Measurements from ENCODE around the gene TNFRSF8. TPM values are rescaled to one million over a fixed set of nuclear protein-coding genes. Genes with fewer than 3 reads are reported as not detected.

The TNFRSF8 gene
- total RNA-seq, 1 experiment from 2014 or later = 2.9 TPM

- H3K36me3 Mint-ChIP-seq (ENCODE audit: insufficient read depth in 1 of 3, low read depth in 3 of 3) = peaks cover 32 to 74% (median 69%) of the 10 kb centered on the region in 3 experiments
- whole genome bisulfite sequencing (ENCODE audit: extremely low coverage, insufficient read length, low lambda C conversion rate) = no CpG with 5 or more reads among the region's 8 CpGs
- H3K23me2 ChIP-seq (ENCODE audit: insufficient read length, low read depth, low read length, poor library complexity, severe bottlenecking) = no peaks in the 10 kb centered on the region
Observed at GRCh38 chr1:12028248-12028647, 34.9 kb upstream of the TNFRSF8 start.

More at GRCh38 chr1:12028248-12028647, 34.9 kb upstream of the TNFRSF8 start:
- H3K9me3 Mint-ChIP-seq = no peaks in the 10 kb centered on the region
- Histone ChIP-seq H3K56ac (ENCODE audit: insufficient read length, low read depth, low read length) (no peak overlapping the region), H3K4me1 (ENCODE audit: insufficient read depth, low read length) (no peaks in the 10 kb centered on the region), H4K20me1 (ENCODE audit: control insufficient read depth, insufficient read depth, insufficient read length) (no peaks in the 10 kb centered on the region), H3K79me2 (ENCODE audit: insufficient read depth, low read length) (no peaks in the 10 kb centered on the region), H3K23ac (ENCODE audit: insufficient read length, low read depth, low read length) (no peak overlapping the region), H3K14ac (ENCODE audit: insufficient read depth, low read length) (no peak overlapping the region), H2AFZ (ENCODE audit: low read length) (no peak overlapping the region), H2BK5ac (ENCODE audit: insufficient read length, low read length) (no peak overlapping the region), H4K8ac (replicated peaks; ENCODE audit: insufficient read length, low read depth, low read length) (no peak overlapping the region), H4K91ac (ENCODE audit: insufficient read length, low read depth, low read length) (no peak overlapping the region), H2BK15ac (ENCODE audit: low read depth, low read length) (no peak overlapping the region), H2BK12ac (ENCODE audit: insufficient read length, low read depth, low read length) (no peak overlapping the region), H3K27me3 (ENCODE audit: insufficient read depth, low read length) (no peaks in the 10 kb centered on the region), H3K4me2 (ENCODE audit: insufficient read depth, insufficient read length, low read length) (no peak overlapping the region), H3T11ph (ENCODE audit: low read length) (no peak overlapping the region), H4K5ac (ENCODE audit: insufficient read length, low read depth, low read length) (no peak overlapping the region), H2AK5ac (ENCODE audit: insufficient read length, low read length) (no peak overlapping the region), H3K27ac (ENCODE audit: insufficient read length, low read depth, low read length) (no peak overlapping the region), H2BK120ac (ENCODE audit: low read depth, low read length, poor library complexity, severe bottlenecking) (no peak overlapping the region), H3K18ac (ENCODE audit: insufficient read length, low read depth, low read length) (no peak overlapping the region), H3K79me1 (ENCODE audit: insufficient read depth, low read depth, low read length, poor library complexity, severe bottlenecking) (no peaks in the 10 kb centered on the region), H2BK20ac (ENCODE audit: low read depth, low read length, poor library complexity, severe bottlenecking) (no peak overlapping the region), H3K4ac (ENCODE audit: low read depth, low read length) (no peak overlapping the region), H3K9me3 (ENCODE audit: control insufficient read depth, low read depth, low read length) (no peaks in the 10 kb centered on the region), H3K9ac (ENCODE audit: extremely low read depth, insufficient read length, low read length) (no peak overlapping the region)
- no peak overlapping the region; a peak in 2 of 7 replicates for H3K27ac Mint-ChIP-seq
- TF ChIP-seq, protein P1, sequence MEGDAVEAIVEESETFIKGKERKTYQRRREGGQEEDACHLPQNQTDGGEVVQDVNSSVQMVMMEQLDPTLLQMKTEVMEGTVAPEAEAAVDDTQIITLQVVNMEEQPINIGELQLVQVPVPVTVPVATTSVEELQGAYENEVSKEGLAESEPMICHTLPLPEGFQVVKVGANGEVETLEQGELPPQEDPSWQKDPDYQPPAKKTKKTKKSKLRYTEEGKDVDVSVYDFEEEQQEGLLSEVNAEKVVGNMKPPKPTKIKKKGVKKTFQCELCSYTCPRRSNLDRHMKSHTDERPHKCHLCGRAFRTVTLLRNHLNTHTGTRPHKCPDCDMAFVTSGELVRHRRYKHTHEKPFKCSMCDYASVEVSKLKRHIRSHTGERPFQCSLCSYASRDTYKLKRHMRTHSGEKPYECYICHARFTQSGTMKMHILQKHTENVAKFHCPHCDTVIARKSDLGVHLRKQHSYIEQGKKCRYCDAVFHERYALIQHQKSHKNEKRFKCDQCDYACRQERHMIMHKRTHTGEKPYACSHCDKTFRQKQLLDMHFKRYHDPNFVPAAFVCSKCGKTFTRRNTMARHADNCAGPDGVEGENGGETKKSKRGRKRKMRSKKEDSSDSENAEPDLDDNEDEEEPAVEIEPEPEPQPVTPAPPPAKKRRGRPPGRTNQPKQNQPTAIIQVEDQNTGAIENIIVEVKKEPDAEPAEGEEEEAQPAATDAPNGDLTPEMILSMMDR (conservative IDR thresholded peaks at IDR 0.05) = no peak
- DNase-seq = no peak
- H3K4me3 Mint-ChIP-seq = no peak overlapping the region
- no peaks in the 10 kb centered on the region for H3K27me3 Mint-ChIP-seq (ENCODE audit: low read depth)
- no peaks in the 10 kb centered on the region for H3K4me1 Mint-ChIP-seq
